ENCODE data around the gene MEOX1. TPM values are rescaled to one million over a fixed set of nuclear protein-coding genes. Genes with fewer than 3 reads are reported as not detected.

MEOX1 gene
- total RNA-seq, 1 donor, result 6.0 TPM

DNA sequence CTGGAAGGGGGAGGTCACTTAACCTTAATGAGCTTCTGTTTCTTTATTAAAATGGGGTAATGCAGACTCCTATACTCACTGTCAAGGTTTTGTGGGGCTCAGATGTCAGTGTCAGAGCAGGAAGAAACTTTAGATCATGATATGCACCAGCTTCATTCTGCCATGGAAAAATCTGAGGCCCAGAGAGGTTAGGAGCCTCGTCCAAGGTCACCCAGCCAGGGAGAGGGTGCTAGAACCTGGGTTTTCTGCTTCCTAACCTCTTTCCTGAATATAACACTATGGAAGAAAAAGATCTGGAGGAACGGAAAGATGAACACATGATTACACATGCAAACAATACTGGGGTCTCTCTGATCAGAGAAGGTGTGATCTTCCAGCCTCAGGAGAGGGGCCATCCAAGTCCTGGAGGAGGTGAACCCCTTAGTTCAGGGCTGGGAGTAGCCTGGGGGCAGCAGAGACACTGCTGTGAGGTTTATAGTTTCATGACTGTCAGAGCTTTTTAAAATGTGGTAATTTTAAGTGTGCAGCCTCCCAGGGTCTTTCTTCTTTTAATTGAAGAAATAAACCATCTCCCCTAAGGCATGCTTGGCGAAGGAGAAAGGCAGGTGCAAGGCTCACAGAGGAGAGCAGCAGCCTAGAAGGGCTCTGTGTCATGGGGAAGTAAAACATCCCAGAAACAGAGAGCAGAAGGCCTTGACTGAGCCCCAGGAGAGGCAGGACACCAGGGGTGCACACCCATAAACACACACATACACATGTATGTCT is 10.2 kb upstream of the MEOX1 start:
- no peak for DNase-seq (ENCODE audit: low read depth)
- TF ChIP-seq, protein P1, sequence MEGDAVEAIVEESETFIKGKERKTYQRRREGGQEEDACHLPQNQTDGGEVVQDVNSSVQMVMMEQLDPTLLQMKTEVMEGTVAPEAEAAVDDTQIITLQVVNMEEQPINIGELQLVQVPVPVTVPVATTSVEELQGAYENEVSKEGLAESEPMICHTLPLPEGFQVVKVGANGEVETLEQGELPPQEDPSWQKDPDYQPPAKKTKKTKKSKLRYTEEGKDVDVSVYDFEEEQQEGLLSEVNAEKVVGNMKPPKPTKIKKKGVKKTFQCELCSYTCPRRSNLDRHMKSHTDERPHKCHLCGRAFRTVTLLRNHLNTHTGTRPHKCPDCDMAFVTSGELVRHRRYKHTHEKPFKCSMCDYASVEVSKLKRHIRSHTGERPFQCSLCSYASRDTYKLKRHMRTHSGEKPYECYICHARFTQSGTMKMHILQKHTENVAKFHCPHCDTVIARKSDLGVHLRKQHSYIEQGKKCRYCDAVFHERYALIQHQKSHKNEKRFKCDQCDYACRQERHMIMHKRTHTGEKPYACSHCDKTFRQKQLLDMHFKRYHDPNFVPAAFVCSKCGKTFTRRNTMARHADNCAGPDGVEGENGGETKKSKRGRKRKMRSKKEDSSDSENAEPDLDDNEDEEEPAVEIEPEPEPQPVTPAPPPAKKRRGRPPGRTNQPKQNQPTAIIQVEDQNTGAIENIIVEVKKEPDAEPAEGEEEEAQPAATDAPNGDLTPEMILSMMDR (IDR thresholded peaks at IDR 0.05; ENCODE audit: insufficient read depth, low read depth, low read length), result no peak
- no peak overlapping the region for H3K4me3 ChIP-seq (ENCODE audit: low read depth, low read length)

DNA sequence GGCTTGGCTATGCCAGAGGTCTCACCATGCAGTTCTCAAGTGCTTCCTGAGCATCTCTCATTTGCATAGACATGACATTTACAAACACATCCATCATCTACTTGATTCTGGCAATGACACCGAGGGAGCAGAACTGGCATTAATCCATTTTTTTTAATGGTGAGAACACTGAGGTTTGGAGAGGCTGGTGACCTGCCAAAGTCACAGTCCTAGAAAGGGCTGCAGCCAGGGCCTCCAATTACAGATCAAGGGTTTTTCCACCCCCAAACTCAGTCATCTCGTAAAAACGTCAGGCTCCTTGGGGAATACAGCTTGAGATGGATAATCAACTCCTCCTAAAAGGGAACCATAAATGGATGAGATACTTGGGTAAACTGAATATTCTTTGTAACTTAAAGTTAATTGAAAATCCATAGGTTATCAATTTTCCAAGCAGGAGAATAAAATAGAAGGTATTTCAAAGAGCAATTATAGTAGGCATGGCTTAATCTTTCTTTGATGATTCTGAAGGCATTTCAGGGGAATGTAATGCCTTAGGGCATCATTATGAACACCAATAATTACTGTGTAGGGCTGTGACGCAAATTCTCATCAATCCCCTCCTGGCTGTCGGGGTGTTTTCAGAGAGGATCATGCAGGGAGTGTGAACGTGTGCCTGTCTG is 9.4 kb upstream of the MEOX1 start:
- TF ChIP-seq, protein P1 (IDR thresholded peaks at IDR 0.05; ENCODE audit: insufficient read depth, low read depth, low read length), result no peak
- peak; percentile 65 for DNase-seq (ENCODE audit: low read depth)
- no peak overlapping the region for H3K4me3 ChIP-seq (ENCODE audit: low read depth, low read length)

DNA sequence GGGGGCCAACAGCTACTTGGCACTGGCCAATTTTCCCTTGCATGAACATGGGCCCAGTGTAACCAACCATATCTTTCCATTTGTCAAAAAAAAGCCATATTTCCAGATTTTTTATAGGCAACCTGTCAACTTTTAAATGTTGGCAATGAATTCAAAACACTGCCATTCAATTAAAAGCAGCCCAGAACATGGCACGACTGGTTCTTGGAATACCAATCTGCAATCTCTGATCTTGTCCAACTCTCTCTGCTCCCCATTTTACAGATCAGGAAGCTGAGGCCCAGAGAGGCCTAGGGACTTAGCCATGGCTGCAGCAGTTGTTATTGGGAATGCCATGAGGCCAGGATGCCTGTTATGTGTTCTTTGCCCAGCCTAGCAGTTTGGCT is 8.9 kb upstream of the MEOX1 start:
- H3K4me3 ChIP-seq (ENCODE audit: low read depth, low read length), result no peak overlapping the region
- TF ChIP-seq, protein P1 (IDR thresholded peaks at IDR 0.05; ENCODE audit: insufficient read depth, low read depth, low read length), result no peak
- no peak for DNase-seq (ENCODE audit: low read depth)

DNA sequence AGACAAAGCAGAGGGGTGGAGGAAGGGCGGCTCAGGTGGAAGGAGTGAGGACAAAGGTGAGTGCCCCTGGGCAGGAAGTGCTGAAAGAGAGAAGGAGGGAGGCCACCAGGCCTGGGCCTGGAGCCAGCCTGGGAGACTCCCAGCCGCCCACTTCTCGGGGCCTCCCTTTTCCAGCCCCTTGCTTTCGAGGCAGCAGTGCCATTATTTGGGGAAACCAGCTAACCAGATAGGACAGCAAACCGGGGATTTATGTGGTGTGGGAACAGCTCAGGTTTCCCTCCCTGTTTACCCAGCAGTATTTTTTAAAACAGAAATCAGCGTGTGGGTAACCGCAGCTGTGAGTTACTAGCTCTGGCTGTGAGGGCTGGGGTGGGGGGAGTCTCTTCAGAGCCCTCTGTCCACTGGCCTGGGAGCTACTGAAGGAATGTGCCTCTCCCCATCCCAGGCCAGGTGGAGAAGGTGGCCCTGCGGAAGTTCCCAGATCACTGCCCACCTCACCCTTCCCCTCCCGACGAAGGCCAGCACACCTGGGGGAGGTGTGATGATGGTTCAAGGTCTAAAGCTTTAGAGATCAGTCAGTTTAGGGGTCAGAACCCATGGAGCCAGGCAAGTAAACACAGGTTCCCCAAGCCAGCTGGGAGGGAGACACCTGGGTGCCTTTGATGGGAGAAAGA is 8.4 kb upstream of the MEOX1 start:
- H3K4me3 ChIP-seq (ENCODE audit: low read depth, low read length), result no peak overlapping the region
- TF ChIP-seq, protein P1 (IDR thresholded peaks at IDR 0.05; ENCODE audit: insufficient read depth, low read depth, low read length), result no peak
- peak; percentile 29 for DNase-seq (ENCODE audit: low read depth)

DNA sequence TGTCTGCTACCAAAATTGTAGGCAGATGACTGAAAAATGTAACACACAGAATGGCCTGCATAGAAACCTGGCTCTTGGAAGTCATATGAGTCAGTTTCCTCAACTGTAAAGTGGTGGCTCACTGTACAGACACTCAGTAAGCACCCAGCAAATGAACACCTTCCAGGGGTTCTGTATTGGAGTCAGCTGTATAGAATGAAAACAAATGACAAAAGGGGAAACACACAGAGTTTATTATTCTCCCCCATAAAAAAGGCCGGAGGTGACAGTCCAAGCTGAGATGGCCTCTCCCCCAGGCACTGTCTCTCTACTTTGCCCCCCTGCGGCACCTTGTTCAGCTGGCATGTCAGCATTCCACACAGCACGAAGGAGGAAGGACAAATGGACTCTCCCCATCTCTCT is 6.2 kb upstream of the MEOX1 start:
- peak; percentile 36 for DNase-seq (ENCODE audit: low read depth)
- TF ChIP-seq, protein P1 (IDR thresholded peaks at IDR 0.05; ENCODE audit: insufficient read depth, low read depth, low read length), result no peak
- H3K4me3 ChIP-seq (ENCODE audit: low read depth, low read length), result no peak overlapping the region

DNA sequence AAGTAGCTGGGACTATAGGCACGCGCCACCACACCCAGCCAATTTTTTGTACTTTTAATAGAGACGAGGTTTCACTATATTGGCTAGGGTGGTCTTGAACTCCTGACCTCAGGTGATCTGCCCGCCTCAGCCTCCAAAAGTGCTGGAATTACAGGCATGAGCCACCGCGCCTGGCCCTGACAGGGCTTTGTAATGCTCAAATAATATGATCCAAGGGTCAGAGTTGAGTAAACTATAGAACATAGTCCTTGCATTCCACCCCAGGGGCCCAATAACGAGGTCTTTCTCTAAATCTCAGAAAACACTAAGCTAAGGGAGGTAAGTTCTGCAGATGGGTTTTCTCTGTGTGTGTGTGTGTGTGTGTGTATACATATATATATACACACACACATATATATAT is 5.8 kb upstream of the MEOX1 start:
- H3K4me3 ChIP-seq (ENCODE audit: low read depth, low read length), result no peak overlapping the region
- TF ChIP-seq, protein P1 (IDR thresholded peaks at IDR 0.05; ENCODE audit: insufficient read depth, low read depth, low read length), result no peak
- no peak for DNase-seq (ENCODE audit: low read depth)
